K562 (cell line): ENCODE measurements around the gene EXOSC2.

ENCODE experiments used
- NCOA4 ChIP-seq: fragments of 450-650 bp; IDR thresholded peaks from 2 replicates; pipeline ENCODE4 v1.6.1; 2018; ENCODE audit warnings: mild to moderate bottlenecking; ENCODE audit not compliant: partially characterized antibody
- RBFOX2 ChIP-seq: fragments of 200-400 bp; formaldehyde crosslinking; IDR thresholded peaks from 2 replicates; pipeline ENCODE4 v1.6.1; 2017; ENCODE audit warnings: low read depth, mild to moderate bottlenecking, low read length, moderate library complexity
- TF ChIP-seq, protein P1 (sequence below): sonication (generic); formaldehyde crosslinking; IDR thresholded peaks from 2 replicates; pipeline ENCODE4 v1.9.0; 2022; ENCODE audit warnings: mild to moderate bottlenecking, missing genetic modification reagents

DNA sequence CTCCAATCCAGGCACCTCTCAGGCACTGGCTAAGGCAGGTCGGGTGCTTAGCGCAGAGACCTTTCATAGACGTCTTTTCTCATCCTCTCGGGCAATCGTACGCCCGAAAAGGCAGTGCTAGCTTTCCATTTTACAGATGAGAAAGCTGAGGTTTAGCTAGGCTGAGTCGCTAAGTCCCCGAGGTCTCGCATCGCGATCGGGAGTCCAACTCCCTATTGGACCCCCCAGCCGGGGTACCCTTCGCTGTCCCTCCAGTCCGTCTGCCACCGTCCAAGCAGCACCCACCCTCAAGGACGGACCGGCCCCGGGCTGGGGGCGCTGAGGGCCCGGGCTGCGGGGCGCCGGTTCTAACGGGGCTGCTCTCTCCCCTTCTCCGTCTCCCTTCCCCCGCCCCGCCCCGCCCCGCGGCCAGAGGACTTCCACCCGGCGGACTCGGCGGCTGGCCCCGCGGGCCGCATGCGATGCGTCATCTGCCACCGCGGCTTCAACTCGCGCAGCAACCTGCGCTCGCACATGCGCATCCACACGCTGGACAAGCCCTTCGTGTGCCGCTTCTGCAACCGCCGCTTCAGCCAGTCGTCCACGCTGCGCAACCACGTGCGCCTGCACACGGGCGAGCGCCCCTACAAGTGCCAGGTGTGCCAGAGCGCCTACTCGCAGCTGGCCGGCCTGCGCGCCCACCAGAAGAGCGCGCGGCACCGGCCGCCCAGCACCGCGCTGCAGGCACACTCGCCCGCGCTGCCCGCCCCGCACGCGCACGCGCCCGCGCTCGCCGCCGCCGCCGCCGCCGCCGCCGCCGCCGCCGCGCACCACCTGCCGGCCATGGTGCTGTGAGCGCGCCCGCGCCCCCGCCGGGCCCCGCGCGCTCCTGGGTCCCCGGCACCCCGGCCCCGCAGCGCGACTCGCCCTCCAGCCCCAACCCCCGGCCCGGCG lies 12.5 kb upstream of the EXOSC2 start:
- TF ChIP-seq RBFOX2 (peak; percentile 68; the same call in 1 of the 2 replicates), NCOA4 (no peak)
- TF ChIP-seq, protein P1, sequence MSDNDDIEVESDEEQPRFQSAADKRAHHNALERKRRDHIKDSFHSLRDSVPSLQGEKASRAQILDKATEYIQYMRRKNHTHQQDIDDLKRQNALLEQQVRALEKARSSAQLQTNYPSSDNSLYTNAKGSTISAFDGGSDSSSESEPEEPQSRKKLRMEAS (CRISPR knock-in tag) = peak; percentile 99
